Activated naive CD4-positive, alpha-beta T cell treated with Interleukin-2 at 50 U/mL for 16 hours (primary cell): Measurements from ENCODE around the gene OMG.
"Not testable (repeated sequence)": the region's sequence is repeated elsewhere in the genome, so short reads cannot be mapped to it uniquely, and the experiment has no call there.

Experiments used
- DNase-seq: peaks from one replicate; pipeline ENCODE4 v3.0.0-alpha.2; 2020

OMG gene

GRCh38 chr17:31307640-31308039 is 10.6 kb upstream of the OMG start:
- no peak for DNase-seq

- no peak for DNase-seq
Measured at GRCh38 chr17:31299624-31300023, 2.6 kb upstream of the OMG start.

- no peak for DNase-seq
Measured at GRCh38 chr17:31296142-31296541, 897 bp downstream of the OMG start.

- no peak for DNase-seq
Measured at GRCh38 chr17:31295489-31295871, 1.6 kb downstream of the OMG start.

- no peak for DNase-seq
Measured at GRCh38 chr17:31294820-31295488, 2.1 kb downstream of the OMG start.

GRCh38 chr17:31294231-31294630 is 2.8 kb downstream of the OMG start:
- no peak for DNase-seq

GRCh38 chr17:31293581-31293980 is 3.5 kb downstream of the OMG start:
- no peak for DNase-seq

- DNase-seq: no peak
Measured at GRCh38 chr17:31291820-31292219, 5.2 kb downstream of the OMG start.

GRCh38 chr17:31289790-31290189 is 7.2 kb downstream of the OMG start:
- no peak for DNase-seq

- not testable (repeated sequence) for DNase-seq
Measured at GRCh38 chr17:31287932-31288331, 9.1 kb downstream of the OMG start.

- no peak for DNase-seq
Measured at GRCh38 chr17:31286587-31286986, 10.5 kb downstream of the OMG start.

GRCh38 chr17:31283841-31284240 is 13.2 kb downstream of the OMG start:
- DNase-seq: no peak

- no peak for DNase-seq
Measured at GRCh38 chr17:31281061-31281460, 16.0 kb downstream of the OMG start.

GRCh38 chr17:31279401-31279800 is 17.6 kb downstream of the OMG start:
- DNase-seq: no peak

GRCh38 chr17:31275116-31275515 is 21.9 kb downstream of the OMG start:
- DNase-seq: no peak

- DNase-seq: no peak
Measured at GRCh38 chr17:31274252-31274651, 22.8 kb downstream of the OMG start.

GRCh38 chr17:31273516-31273915 is 23.5 kb downstream of the OMG start:
- DNase-seq: no peak

GRCh38 chr17:31272803-31273202 is 24.2 kb downstream of the OMG start:
- DNase-seq: no peak

GRCh38 chr17:31272236-31272635 is 24.8 kb downstream of the OMG start:
- DNase-seq: no peak

- DNase-seq: no peak
Measured at GRCh38 chr17:31269578-31269983, 27.5 kb downstream of the OMG start.

- no peak for DNase-seq
Measured at GRCh38 chr17:31269036-31269577, 27.9 kb downstream of the OMG start.

- no peak for DNase-seq
Measured at GRCh38 chr17:31266042-31266441, 31.0 kb downstream of the OMG start.

GRCh38 chr17:31262923-31263322 is 34.1 kb downstream of the OMG start:
- not testable (repeated sequence) for DNase-seq

- no peak for DNase-seq
Measured at GRCh38 chr17:31261601-31262000, 35.4 kb downstream of the OMG start.

- no peak for DNase-seq
Measured at GRCh38 chr17:31260151-31260550, 36.9 kb downstream of the OMG start.
